ENCODE results near the gene SLFNL1.

The SLFNL1 gene

DNA sequence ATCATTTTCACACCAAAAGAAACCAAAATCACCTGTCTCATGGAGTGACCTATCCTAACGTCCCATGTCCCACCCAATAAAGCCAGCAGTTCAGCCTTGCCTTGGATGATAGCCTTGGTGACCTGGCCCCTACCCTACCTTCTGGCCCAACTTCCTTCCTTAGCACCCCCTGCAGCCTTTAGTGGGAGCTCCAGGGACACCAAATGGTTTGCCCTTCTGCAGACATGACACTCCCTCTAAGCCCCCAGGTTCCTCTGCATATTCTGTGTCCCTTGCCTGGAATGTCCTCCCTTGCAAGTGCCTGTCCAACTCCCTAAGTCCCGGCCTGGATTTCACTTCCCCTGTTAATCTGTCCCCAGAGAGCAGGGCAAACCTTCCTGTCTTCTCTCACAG is 2.2 kb downstream of the SLFNL1 start:
- DNase-seq = no peak

DNA sequence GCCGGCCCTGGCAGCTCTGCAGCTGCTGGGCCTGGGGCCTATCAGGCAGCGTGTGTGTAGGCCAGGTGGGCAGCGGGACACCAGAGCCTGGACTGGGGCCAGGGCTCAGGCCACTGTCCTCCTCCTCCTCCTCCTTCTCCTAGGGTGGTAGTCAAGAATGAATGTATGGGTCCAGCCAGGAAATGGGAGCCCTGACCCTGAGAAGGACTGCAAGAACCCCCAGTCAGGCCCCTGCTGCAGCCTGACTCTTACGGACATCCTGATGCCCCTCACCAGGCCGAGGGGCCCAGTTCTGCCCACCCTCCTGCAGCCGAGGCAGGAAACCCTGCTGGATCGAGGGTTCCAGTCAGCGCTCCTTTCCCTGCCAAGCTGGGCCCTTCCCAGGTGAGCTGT is 3.5 kb downstream of the SLFNL1 start:
- DNase-seq = no peak

DNA sequence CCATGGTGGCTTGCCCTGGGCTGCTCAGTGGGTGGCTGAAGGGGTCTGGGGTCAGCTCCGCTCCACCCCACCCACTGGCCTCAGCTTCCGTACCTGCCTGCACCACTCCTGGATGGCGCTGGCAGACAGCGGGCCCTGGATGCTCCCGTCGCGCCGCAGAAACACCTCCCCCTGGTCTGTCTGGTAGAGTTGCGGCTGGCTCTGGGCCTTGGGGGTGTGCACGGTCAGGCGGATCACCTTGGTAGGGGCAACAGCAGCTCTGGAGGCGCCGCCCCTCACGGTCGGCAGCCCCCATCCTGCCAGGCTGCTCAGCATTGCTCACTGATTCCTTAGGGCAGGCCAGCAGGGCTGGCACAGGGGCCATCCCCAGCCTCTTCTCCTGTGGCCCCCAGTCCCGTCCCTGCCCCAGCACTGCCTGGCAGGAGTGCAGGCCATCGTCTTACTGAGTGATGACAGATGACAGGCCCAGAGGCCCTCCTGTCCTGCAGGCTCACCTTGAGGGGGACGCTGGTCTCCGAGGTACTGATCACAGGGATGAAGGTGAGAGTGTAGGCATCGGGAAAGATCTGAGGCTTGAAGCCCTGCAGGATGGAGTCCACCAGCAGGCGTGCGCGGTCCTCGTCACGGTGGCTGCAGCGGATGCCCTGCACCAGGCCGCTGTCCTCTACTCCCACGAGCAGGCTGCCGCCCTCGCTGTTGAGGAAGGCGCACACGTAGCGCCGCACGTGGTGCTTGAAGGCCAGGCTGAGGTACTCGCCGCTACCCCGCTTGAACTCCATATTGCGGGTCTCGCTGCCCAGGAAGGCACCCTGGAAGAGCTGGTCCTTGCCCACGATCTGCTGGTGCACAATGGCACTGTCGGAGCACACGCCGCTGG is 4.1 kb downstream of the SLFNL1 start:
- no peak for DNase-seq

DNA sequence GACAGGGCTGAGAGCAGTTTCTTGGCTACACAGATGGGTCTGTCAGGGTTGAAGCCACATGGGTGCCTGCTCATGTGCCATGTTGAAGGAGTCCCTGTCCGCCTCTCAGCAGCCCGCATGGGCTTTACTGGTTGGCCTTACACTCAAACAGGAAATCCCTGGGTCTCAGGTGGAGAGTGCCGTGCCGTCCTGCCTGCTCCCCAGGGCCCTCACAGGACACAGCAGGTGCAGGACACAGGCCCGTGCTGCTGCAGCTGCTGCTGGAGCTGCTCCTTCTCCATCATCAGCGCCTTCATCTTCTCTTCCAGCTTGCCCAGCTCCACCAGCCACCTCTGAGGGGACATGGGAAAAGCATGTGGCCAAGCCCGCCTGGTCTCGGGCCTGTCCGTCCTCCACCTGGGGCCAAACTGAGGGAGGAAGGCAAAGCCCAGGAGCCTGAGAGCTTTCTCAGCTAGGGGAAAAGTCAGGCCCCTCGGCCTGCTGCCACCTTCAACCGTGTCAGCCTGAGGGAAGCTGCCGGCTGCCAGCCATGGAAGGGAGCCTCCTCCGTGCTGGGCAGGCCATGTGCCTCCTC is 5.5 kb downstream of the SLFNL1 start:
- no peak for DNase-seq

DNA sequence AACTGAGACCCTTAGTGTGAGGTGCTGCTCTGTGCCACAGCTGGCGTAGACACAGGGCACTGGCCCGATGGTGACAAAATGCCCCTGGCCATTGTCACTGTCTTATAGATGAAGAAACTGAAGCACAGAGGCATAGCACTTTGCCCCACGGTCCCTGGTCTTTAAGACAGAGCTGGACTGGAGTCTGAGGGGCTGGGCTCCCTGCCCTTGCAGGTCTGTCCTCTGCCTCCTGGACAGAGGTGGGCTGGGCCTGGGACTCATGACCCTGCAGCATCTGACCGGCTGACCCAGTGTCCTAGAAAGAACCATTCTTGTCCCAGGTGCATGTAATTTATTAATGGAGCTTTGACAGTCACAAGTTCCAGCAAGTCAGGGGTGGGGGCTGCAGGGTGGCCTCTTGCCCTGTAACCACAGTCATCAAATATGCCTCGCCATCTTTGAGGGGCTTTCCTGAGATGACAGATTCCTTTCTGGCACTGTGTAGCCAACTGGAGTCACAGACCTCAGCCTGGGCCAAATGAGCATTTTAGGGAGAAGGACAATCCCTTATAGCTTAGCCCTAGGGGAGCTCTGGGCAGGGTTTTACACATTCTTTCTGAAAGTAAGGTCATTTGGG is 6.1 kb downstream of the SLFNL1 start:
- no peak for DNase-seq

DNA sequence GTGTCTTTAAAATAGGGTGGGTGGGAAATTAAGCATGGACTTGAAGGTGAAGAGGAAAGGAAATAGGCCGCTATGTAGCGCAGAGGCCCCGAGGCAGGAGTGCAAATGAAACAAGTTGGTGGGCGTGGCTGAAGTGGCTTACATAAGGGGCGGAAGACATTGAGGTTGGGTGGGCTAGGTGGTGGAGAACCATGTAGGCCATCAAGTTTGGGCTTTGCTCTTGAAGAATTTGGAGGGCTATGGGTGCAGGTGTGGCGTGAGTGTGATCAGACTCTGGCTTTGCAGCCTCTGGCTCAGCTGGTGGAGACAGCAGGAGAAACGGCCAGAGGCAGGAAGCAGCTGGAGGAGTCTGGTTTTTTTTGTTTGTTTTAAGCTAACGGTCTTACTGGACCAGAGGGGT is 6.7 kb downstream of the SLFNL1 start:
- no peak for DNase-seq

DNA sequence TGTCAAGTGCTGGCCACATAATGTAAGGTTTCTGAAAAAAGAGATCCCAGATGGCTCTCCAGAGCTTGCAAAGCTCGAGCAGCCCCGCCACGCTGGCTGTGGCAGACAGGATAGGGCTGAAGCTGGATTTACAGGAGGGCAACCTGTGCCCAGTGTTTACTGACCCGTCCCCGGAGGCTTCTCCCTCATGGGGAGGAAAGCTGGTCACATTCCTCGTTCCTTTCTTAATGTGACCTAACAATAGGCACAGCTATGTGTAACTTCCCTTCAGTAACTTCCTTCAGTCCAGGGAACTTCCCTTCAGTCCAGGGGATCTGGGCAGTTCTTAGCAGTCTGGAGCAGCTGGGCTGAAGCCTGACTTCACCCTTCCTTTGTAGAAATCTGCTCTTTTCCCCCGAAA is 7.7 kb downstream of the SLFNL1 start:
- no peak for DNase-seq

DNA sequence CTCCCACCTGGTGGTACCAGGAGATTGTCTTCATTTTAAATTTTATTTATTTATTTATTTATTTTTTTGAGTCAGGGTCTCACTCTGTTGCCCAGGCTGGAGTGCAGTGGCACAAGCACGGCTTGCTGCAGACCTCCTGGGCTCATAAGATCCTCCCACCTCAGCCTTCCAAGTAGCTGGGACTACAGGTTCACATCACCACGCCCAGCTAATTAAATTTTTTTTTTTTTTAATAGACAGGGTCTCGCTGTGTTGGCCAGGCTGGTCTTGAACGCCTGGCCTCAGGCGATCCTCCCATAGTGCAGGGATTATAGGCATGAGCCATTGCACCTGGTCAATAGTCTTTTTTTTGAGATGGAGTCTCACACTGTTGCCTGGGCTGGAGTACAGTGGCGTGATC is 8.5 kb downstream of the SLFNL1 start:
- DNase-seq = no peak

DNA sequence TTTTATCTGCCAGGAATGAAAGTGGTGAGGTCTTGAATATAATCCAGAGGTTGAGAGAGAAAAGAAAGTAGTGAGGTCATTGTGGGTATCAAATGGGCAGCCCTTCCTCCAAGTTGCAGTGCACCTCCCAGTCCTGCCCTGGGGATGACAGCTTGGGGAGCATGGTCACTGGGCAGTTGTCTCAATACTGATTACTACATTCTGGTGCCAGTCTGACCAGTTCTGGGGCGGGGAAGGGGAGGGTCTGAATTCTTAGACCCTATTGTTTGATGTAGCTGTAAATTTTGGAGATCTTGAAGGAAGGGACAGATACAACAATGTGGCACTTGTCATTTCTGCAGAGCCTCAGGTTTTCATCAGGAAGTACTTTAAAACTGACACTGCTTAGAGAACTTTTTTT is 11.2 kb downstream of the SLFNL1 start:
- no peak for DNase-seq

DNA sequence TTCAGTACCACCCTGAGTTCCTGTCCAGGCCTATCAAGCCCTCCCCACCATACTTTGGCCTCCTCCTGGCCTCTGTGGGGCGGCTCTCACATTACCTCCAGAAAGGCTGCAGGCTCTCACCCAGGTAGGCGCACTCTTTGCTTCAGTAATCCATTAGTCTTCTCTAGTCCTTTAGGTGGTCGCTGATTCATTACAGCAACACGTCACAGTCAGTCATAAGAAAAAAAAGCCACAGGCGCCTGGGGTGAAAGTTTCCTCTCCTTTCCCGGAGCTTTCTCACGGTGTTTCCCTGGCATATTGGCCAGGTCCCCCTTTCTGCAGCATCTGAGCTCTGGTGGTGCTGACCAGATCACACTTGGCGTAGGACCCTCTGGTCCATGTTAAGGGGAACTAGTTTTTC is 12.1 kb downstream of the SLFNL1 start:
- DNase-seq = no peak

DNA sequence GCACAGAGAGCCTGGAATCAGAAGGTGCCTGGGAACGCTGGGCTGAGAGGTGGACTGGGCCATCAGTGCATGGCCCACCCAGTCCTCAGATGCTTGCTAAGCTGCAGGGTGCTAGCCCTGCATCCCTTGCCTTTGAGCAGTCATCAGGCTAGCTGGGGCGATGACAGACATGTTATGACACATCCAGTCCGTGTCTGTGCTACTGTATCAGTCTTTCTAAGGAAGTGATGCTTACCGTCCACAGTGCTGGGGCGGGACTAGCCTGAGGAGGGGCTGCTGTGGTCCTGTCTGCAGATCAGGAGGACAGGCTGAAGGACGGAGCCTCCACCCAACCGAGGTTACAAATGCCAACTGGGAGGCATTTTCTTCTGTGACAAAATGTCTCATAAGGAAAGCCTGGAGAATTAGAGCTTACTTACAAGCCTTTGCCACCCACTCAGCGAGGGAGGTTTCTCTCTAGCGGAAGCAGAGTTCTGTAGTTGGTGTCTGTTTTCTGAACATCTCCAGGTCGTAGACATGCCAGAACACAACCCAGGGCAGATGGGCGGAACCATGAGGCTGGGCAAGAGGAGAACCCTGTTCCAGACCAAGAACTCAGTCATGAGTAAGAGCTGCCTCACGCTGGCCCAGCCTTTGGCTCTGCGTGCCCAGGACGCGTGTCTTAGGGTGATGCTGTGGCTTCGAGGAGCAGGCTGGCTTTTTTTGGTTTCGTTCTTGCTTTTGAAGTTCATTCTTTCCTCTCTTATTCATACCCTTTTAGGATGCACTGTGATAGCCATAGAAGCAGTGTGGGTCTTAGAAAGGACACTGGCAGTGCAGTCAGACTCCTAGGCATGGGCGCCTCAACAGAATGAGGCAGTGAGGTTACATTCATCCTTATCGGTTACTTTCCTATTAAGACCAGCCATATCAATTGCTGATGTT is 14.3 kb downstream of the SLFNL1 start:
- DNase-seq = no peak

DNA sequence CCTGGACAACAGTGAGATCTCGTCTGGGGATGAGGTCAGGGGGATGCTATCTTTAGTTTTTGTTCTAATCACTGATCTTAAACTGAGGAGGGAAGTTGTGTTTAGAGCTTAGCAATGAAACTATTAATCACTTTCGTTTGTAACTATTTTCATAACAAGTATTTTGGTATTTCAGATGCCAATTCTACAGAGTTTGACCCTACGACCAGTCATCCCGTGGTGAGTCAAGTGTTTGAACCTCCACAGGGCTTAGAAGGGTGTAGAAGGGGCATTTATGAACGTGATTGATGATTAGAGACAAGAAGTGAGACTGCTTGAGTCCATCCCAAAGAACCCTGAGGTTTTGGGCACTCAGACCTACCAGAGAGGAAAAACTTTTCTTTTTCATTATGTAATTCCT is 15.6 kb downstream of the SLFNL1 start:
- no peak for DNase-seq

DNA sequence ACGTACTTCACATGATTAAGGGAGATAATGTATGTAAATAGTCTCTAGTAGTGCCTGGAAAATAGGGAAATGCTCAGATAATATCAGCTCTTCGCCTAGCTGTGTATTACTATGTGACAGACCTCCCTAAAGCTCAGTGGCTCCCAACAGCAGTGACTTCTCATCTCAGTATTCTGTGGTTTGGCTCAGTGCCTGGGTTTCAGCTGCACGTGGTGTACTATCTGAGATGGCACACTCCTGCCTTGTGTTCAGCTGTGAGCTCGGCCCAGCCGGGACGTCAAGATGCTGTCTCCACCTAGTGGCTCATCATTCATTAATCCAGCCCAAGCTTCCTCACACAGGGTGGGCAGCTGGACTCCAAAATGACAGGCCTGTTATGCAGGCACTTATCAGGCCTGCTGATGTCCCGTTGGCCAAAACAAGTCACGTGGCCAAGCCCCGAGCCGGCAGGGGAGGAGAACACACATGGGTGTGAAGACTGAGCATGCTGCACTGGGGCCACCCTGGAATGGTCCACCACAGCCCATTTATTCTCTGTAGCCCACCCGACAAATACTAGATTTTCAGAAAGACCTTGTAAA is 17.8 kb downstream of the SLFNL1 start:
- DNase-seq = peak; percentile 83

DNA sequence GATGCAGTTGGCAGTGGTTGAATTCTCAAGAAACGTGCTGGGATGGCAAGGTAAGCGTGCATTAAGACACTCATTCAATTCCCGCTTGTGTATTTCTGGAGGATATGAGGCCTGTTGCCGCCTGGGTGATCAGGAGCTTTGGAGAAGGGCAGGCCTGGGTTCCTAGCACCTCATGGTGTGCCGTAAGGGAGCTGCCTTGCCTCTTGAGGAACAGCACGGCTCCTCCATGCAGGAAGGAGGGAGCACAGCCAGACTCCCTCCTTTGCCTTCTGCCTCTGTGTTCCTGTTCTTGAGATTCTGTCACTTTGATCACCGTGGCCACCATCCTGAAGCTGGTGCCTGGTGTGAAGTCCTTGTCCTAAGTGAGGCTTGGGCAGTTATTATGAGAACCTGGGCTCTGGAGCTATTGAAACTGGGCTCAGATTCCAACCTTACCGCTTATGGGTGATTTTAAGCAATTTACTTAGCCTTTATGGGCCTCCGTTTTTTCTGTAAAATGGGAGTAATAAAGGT is 18.3 kb downstream of the SLFNL1 start:
- no peak for DNase-seq

DNA sequence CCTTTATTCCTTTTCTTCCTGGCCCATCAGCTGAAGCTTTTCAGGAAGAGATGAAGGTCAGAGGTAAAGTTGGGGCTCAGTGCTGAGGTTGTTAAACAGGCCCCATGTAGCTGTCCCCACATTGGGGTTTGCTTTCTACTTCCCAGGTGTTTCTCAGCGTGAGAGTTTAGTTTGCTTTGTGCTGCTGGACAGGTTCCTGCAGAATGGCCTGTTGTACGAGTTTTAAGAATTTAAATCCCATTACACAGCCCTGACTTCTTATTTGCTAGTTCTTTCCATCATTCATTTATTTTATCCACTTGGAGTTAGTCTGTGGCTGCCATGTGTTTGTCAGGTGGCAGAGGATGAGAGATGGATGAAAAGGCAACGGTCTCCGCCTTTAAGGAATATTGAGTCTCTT is 22.9 kb downstream of the SLFNL1 start:
- DNase-seq = no peak

DNA sequence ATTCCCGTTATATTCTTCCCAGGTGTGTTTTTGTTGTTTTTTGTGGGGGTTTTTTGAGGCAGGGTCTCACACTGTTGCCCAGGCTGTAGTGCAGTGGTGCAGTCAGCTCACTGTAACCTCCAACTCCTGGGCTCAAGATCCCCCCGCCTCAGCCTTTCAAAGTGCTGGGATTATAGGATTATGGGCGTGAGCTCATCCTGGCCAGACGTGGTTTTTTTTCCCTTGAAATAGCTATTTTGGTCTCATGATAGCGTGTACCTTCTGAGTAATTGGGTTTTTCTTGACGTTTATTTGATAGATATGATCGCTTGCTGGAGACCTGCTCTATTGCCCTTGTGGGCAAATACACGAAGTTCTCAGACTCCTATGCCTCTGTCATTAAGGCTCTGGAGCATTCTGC is 24.4 kb downstream of the SLFNL1 start:
- no peak for DNase-seq

DNA sequence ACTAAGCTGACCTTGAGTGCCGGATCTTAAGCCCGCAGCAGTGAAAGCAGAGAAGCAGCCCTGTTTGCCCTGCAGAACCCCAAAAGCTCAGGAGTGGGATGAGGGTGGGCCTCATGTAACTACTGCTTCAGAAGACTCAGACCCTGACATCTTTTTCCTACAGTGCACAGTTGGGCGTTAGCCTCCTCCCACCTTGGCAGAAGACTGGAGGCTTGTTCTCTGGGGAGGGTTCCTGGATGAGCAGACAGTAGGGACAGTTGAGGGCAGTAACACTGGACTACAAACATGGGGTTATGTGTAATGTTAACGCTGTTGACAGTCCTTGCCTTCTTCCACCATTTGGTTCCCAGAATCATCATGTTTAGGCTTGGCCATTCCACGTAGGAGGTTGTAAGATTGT is 32.5 kb downstream of the SLFNL1 start:
- no peak for DNase-seq

DNA sequence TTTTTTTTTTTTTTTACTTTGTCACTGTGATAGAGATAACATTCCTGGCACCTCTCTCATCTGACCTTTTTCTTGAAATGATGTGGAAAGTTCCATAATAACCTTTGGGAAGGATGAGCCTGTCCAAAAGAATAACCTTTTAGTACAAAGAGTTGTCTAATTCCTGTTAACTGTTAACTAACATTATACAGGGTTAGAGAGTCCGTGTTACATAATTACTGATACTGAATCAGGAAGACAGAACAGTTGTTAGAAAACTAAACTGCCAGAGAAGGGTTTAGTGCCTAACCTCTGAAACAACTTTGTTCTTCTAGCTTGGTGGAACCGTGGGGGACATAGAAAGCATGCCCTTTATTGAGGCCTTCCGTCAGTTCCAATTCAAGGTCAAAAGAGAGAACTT is 33.2 kb downstream of the SLFNL1 start:
- DNase-seq = no peak

DNA sequence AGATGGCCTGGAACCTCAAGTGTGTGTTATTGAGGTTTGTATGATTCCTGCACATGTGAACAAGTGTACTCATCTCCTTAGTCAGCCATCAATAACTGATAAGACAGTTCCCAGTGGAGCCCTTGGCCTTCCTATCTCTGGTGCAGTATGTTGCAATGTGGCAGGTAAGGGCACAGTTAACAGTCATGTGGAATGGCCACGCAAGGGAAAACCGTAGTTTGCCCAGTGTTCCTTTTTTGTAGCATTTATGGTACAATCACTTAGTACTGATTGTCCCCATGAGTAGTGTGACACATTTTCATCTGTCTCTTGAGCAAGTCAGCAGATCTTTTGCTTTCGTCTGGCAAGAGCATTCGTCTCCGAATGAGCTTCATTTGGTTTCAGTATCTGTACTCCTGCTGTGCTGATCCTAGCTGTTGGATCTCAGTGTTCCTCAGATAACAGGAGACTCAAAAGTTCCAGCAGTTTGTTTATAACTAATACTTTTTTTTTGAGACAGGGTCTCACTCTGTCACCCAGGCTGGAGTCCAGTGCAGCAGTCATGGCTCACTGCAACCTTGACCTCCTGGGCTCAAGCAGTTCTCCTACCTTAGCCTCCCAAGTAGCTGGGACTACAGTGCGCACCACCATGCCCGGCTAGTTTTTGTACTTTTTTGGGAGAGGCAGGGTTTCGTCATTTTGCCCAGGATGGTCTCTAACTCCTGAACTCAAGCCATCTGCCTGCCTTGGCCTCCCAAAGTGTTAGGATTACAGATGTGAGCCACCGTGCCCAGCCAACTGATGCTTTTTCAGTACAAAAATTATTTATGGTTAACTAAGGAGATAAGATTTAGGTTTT is 33.9 kb downstream of the SLFNL1 start:
- DNase-seq = no peak

DNA sequence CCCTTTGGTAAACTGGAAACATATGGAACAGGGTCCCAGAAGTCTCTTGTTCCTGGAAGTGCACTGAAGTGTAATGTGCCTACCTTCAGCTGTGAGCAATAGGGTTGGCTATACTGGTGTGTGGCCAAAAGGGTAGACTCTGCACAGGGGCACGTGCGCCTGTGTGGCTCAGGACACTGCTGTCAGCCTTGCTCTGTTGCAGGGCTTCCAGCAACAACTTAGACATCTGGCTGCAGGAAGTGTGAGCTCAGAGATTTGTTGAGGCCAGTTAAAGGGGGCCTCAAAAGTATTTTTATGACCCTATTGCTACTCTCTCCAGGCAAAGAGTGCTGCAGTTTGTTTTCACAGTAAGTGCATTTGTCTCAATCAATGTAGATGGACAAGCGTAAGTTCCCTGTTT is 34.6 kb downstream of the SLFNL1 start:
- DNase-seq = no peak

DNA sequence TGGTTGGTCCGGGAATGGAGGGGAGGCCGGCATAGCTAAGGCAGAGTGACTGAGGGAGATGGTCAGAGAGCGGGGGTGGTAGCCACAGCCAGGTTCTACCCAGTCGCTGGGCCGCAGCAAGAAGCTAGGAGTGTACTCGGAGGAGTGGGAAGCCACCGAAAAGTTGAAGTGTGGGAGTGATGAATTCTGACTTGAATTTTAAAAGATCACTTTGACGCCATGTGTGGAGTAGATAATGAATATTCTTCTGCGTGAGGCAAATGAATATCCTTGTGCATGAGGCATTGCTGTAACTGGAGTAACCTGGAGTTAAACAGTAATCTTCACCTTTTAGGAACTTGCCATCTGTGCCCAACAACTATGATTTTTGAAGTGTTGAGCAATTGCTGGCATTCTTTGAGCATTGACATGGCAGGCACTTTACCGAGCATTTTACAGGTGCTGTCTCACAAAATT is 35.2 kb downstream of the SLFNL1 start:
- DNase-seq = no peak

DNA sequence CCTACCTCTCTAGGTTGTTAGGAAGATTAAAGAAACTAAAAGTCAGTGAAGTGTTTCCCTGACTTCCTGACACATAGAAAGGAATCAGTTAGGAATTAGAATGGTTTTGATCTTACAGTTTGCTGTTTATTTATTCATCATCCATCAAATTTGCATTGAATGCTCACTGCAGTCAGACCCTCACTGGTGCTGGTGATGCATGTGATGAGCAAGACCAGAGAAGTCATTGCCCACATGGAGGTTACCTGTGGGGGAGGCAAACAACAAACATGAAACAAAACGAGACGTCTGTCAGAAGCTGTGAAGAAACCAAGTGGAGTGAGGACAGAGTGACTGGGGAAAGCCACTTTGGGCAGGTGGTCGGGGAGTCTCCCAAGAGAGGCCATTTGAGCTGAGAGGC is 35.6 kb downstream of the SLFNL1 start:
- DNase-seq = no peak
